Prostate gland (tissue), 2 donors: ENCODE measurements around the gene HTR6.

Source experiments
- CTCF ChIP-seq, 4 experiments: fragments of 200-600 bp in 2 of 4; fragments of 450-650 bp in 2 of 4; sonication (generic) in 2 of 4; IDR thresholded peaks; 1 replicate in 3 of 4; 2 replicates in 1 of 4; pipeline ENCODE4 v1.5.1; 2016 to 2019; ENCODE audit warnings: antibody characterized with exemption in 4 of 4, mild to moderate bottlenecking in 2 of 4, moderate library complexity in 2 of 4
- POLR2A ChIP-seq: fragments of 450-650 bp; IDR thresholded peaks from one replicate; pipeline ENCODE4 v1.6.1; 2016; ENCODE audit warnings: antibody characterized with exemption, mild to moderate bottlenecking
- POLR2AphosphoS5 ChIP-seq: sonication (generic); formaldehyde crosslinking; IDR thresholded peaks from one replicate; pipeline ENCODE4 v1.6.1; 2017; ENCODE audit warnings: antibody characterized with exemption

DNA sequence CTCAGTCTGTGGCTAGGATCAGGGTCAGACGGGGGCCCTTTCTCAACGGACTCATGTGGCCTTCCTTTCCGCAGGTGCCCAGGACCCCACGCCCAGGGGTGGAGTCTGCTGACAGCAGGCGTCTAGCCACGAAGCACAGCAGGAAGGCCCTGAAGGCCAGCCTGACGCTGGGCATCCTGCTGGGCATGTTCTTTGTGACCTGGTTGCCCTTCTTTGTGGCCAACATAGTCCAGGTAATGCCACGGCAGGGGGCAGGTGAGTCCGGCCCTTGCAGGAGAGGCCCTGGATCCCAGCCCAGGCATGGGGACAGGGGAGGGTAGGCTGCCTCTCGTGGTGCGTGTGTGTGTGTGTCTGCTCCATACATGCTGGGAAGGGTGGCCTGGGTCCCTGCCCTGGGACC is 13.8 kb downstream of the HTR6 start:
- TF ChIP-seq CTCF (IDR thresholded peaks at IDR 0.05) (no peak), POLR2A (no peak), POLR2AphosphoS5 (no peak)
